Breast epithelium (tissue), 4 donors: ENCODE data around the gene PRPH2. TPM values are rescaled to one million over a fixed set of nuclear protein-coding genes. Genes with fewer than 3 reads are reported as not detected.

Experiments used
- DNase-seq, 2 donors: peaks; one replicate each; pipeline ENCODE4 v3.0.0-alpha.2; 2019; ENCODE audit warnings: low spot score in 2 of 2
- H3K27ac ChIP-seq, 2 donors: fragments of 200-600 bp; sonication (generic) in 1 of 2; one replicate each; pipeline ENCODE4 v1.5.1; 2016 to 2019; ENCODE audit warnings: mild to moderate bottlenecking in 1 of 2
- H3K27me3 ChIP-seq, 2 donors: fragments of 200-600 bp; sonication (generic) in 1 of 2; one replicate each; pipeline versions ENCODE4 v1.5.1 to v1.6.0; 2017 to 2019; ENCODE audit warnings: control low read depth in 1 of 2, mild to moderate bottlenecking in 1 of 2
- H3K36me3 ChIP-seq: fragments of 200-600 bp; one replicate; pipeline ENCODE4 v1.5.1; 2019
- H3K4me1 ChIP-seq, 2 donors: fragments of 200-600 bp; sonication (generic); one replicate each; pipeline ENCODE4 v1.5.1; 2016 to 2019; ENCODE audit warnings: control low read depth in 1 of 2
- H3K4me3 ChIP-seq, 3 donors: fragments of 200-600 bp; sonication (generic); 1 replicate in 2 of 3; 2 replicates in 1 of 3; pipeline ENCODE4 v1.5.1; 2016 to 2019; ENCODE audit warnings: mild to moderate bottlenecking in 3 of 3, moderate library complexity in 2 of 3
- H3K9me3 ChIP-seq, 2 donors: fragments of 200-600 bp; sonication (generic) in 1 of 2; one replicate each; pipeline ENCODE4 v1.5.1; 2016 to 2019; ENCODE audit warnings: control low read depth in 1 of 2
- POLR2A ChIP-seq: fragments of 450-650 bp; IDR thresholded peaks from one replicate; pipeline ENCODE4 v1.6.1; 2016; ENCODE audit warnings: antibody characterized with exemption, mild to moderate bottlenecking, moderate library complexity
- POLR2AphosphoS5 ChIP-seq, 3 donors: sonication (generic); formaldehyde crosslinking; IDR thresholded peaks; one replicate each; pipeline ENCODE4 v1.6.1; 2017; ENCODE audit warnings: antibody characterized with exemption in 3 of 3
- intact Hi-C: fragments of 100-400 bp; cut with DNase I; formaldehyde crosslinking; loops from one replicate; pipeline ENCODE4 v1.15.1; 2023; ENCODE audit warnings: low total_unique reads
- total RNA-seq, 3 donors: library from RNA; depleted of rRNA; stranded (reverse); fragments of >200 nt; gene quantifications; one replicate each; pipeline ENCODE4 v1.1.0, GENCODE V29; 2016
- TF ChIP-seq, protein P1 (sequence below), 3 donors: fragments of 450-650 bp; IDR thresholded peaks; one replicate each; pipeline ENCODE4 v1.5.1; 2016 to 2017; ENCODE audit warnings: antibody characterized with exemption in 3 of 3, mild to moderate bottlenecking in 3 of 3, moderate library complexity in 3 of 3

Gene PRPH2
- total RNA-seq, 3 donors from 2014 or later = 0.32 to 0.59 TPM; not detected in 1

GRCh38 chr6:42661540-42662153 is 60.8 kb downstream of the PRPH2 start:
- Histone ChIP-seq H3K4me3 (no peak overlapping the region), H3K36me3 (peaks cover 3% of the 10 kb centered on the region), H3K27me3 (no peaks in the 10 kb centered on the region), H3K27ac (no peak overlapping the region), H3K9me3 (no peaks in the 10 kb centered on the region), H3K4me1 (no peaks in the 10 kb centered on the region)
- DNase-seq = peak; percentile 75 to 85
- intact Hi-C loops = no loop called here
- TF ChIP-seq POLR2A = no peak
- TF ChIP-seq POLR2AphosphoS5 (IDR thresholded peaks at IDR 0.05) = peak in 2 of 3 donors; percentile 36 to 53
- TF ChIP-seq, protein P1, sequence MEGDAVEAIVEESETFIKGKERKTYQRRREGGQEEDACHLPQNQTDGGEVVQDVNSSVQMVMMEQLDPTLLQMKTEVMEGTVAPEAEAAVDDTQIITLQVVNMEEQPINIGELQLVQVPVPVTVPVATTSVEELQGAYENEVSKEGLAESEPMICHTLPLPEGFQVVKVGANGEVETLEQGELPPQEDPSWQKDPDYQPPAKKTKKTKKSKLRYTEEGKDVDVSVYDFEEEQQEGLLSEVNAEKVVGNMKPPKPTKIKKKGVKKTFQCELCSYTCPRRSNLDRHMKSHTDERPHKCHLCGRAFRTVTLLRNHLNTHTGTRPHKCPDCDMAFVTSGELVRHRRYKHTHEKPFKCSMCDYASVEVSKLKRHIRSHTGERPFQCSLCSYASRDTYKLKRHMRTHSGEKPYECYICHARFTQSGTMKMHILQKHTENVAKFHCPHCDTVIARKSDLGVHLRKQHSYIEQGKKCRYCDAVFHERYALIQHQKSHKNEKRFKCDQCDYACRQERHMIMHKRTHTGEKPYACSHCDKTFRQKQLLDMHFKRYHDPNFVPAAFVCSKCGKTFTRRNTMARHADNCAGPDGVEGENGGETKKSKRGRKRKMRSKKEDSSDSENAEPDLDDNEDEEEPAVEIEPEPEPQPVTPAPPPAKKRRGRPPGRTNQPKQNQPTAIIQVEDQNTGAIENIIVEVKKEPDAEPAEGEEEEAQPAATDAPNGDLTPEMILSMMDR (IDR thresholded peaks at IDR 0.05) = peak; percentile 90 to 93 (median 92)

DNA sequence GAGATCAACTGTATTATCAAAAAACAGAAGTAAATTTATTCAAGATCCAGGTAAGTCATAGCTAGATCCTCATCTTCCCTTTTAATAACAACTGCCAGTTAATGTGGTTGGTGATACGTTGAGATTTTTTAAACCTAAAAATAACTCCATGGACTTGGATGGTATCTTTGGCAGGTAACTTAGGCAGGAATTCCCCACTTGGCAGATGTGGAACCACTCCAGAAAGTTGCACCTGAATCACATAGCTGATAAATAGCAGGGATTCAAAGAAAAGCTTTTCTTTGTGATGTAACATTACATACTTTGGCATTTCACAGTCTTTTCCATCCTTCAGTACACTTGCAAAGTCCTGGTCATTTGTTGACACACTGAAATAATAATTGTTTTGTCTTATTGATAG is 62.6 kb downstream of the PRPH2 start:
- TF ChIP-seq POLR2AphosphoS5 (IDR thresholded peaks at IDR 0.05) (no peak), POLR2A (no peak)
- TF ChIP-seq, protein P1 (IDR thresholded peaks at IDR 0.05) = no peak
- no peaks in the 10 kb centered on the region for H3K27me3 ChIP-seq
- H3K9me3 ChIP-seq = no peaks in the 10 kb centered on the region
- DNase-seq = no peak
- H3K4me3 ChIP-seq = no peak overlapping the region
- intact Hi-C loops = no loop called here
- H3K4me1 ChIP-seq = no peaks in the 10 kb centered on the region
- peaks cover 3% of the 10 kb centered on the region for H3K36me3 ChIP-seq
- H3K27ac ChIP-seq = no peak overlapping the region

DNA sequence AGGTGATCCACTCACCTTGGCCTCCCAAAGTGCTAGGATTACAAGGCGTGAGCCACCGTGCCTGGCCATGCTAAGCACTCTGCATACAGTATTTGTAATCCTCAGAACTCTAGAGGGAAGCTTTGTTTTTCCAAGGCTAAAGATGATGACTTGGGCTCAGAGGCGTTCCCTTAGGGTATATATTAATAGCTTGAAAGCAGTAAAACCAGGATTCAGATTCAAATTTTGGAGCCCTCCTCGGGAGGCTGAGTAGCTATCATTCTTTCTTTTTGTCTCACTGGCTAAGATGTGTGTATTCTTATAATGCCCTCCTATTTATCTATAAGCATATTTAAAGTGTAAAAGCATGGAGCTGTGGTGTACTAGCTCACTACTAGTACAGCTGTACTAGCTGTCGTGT is 68.5 kb downstream of the PRPH2 start:
- no peaks in the 10 kb centered on the region for H3K9me3 ChIP-seq
- TF ChIP-seq POLR2AphosphoS5 (IDR thresholded peaks at IDR 0.05) (no peak), POLR2A (no peak)
- TF ChIP-seq, protein P1 (IDR thresholded peaks at IDR 0.05) = no peak
- intact Hi-C loops = no loop called here
- H3K27me3 ChIP-seq = no peaks in the 10 kb centered on the region
- DNase-seq = no peak
- no peak overlapping the region for H3K4me3 ChIP-seq
- no peaks in the 10 kb centered on the region for H3K4me1 ChIP-seq
- no peaks in the 10 kb centered on the region for H3K36me3 ChIP-seq
- H3K27ac ChIP-seq = no peak overlapping the region

GRCh38 chr6:42652024-42652746 is 70.2 kb downstream of the PRPH2 start:
- intact Hi-C loops = no loop called here
- DNase-seq = no peak
- TF ChIP-seq POLR2AphosphoS5 (IDR thresholded peaks at IDR 0.05) (no peak), POLR2A (no peak)
- TF ChIP-seq, protein P1 (IDR thresholded peaks at IDR 0.05) = no peak
- H3K27me3 ChIP-seq = no peaks in the 10 kb centered on the region
- no peaks in the 10 kb centered on the region for H3K4me1 ChIP-seq
- no peak overlapping the region for H3K27ac ChIP-seq
- no peaks in the 10 kb centered on the region for H3K9me3 ChIP-seq
- H3K36me3 ChIP-seq = no peaks in the 10 kb centered on the region
- no peak overlapping the region for H3K4me3 ChIP-seq

Other genes starting within 250 kb of the PRPH2 start
- gene UBR2, start 158.6 kb downstream of the PRPH2 start, total RNA-seq = 10 to 100 TPM; 33.8 to 46.2 (median 33.8) TPM
- 10 to 100 TPM; 21.3 to 27.7 (median 26.3) TPM for gene TBCC, start 23.5 kb upstream of the PRPH2 start, total RNA-seq
- 10 to 100 TPM; 16.7 to 25.2 (median 16.8) TPM for gene BICRAL, start 59.5 kb upstream of the PRPH2 start, total RNA-seq
- gene RPL7L1, start 157.0 kb upstream of the PRPH2 start, total RNA-seq = 100 to 1,000 TPM in 1 of 3 donors, 10 to 100 TPM in 2; 85.5 to 107 (median 90.1) TPM
- gene PTCRA, start 193.5 kb upstream of the PRPH2 start, total RNA-seq = not detected
- 10 to 100 TPM; 27.5 to 37.9 (median 33.1) TPM for gene CNPY3, start 206.9 kb upstream of the PRPH2 start, total RNA-seq
- gene GNMT, start 238.2 kb upstream of the PRPH2 start, total RNA-seq = 1 to 10 TPM in 2 of 3 donors, under 1 TPM in 1; 0.32 to 5.9 (median 1.8) TPM